GM21717 (cell line): ENCODE data around the gene ZFPL1.
A peak's percentile ranks its signal among the peaks of the same experiment; 100 is the strongest.
"Not testable (repeated sequence)": the region's sequence is repeated elsewhere in the genome, so short reads cannot be mapped to it uniquely, and the experiment has no call there.

Experiments used
- ATAC-seq: cut with Tn5 transposase; IDR thresholded peaks from one replicate; pipeline ENCODE4 v1.9.1; 2021; ENCODE audit warnings: mild to moderate bottlenecking, moderate library complexity; ENCODE audit not compliant: unreplicated experiment

Gene ZFPL1

GRCh38 chr11:65112546-65113360, 28.7 kb downstream of the ZFPL1 start:
- no peak for ATAC-seq

GRCh38 chr11:65113361-65113756, 29.3 kb downstream of the ZFPL1 start:
- no peak for ATAC-seq

- no peak for ATAC-seq
Measured at GRCh38 chr11:65113839-65114238, 29.8 kb downstream of the ZFPL1 start.

GRCh38 chr11:65114538-65115171, 30.6 kb downstream of the ZFPL1 start:
- no peak for ATAC-seq

DNA sequence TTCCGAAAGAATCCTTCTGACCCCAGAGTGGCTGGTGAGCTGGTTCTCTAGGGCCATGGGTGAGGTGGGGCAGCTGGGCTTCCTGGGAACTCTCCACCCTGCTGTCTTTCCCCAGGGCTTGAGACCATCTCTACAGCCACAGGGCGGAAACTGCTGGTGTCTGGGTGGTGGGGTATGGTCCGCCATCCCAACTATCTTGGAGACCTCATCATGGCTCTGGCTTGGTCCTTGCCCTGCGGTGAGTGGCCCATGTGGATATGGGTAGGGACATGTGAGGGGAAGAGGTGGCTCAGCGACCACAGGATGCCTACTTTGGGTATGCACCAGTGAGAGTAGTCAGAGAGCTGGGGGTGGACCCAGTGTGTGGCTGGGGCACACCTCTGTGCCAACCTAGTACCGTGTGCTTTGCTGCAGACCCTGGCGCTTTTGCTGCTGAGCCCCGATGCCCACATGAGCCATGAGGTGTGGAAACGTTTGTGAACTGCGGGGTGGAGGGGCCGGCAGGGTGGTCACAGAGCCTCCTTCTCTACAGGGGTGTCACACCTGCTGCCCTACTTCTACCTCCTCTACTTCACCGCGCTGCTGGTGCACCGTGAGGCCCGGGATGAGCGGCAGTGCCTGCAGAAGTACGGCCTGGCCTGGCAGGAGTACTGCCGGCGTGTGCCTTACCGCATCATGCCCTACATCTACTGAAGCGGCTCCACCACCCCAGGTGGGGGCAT, 31.5 kb downstream of the ZFPL1 start:
- ATAC-seq = no peak

DNA sequence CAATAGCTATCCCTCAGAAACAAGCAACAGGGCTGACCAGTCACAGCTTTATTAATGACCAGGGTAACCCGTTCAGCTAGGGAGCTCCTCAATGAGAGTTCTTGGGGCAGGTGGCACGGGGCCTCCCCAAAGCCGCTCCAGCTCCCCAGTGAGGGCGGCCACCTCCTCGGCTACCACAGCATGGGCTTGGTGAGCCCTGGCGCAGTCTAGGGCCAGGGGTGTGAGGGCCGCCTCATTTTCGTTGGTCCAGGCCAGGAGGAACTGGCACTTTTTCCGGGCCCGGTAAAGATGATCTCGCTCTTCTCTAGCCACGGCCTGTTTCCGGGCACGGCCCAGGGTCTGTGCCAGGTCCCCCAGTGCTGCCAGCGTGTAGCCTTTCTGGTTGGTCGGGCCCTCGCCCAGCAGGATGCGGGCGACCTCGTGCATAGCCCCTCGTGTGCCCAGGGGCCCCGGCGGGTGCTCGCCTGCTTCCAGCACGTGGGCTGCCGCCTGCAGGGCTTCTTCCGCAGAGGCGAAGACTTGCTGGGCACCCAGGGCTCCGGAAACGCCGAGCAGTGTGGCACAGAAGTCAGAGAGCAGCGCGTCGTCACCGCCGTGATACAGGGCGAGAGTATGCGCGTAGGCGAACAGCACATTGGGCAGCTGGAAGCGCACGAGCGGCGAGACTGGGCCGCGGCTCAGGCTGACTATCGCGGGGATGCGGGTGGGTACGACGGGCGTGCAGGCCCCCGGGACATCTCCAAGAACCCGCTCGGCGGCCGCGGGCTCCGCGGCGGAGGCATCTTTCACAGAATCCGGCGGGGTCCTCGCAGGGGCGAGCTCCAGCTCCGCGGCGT, 32.6 kb downstream of the ZFPL1 start:
- no peak for ATAC-seq

GRCh38 chr11:65117206-65118096, 33.4 kb downstream of the ZFPL1 start, which contains the start of gene ZNHIT2:
TSS of gene ZNHIT2 (minus strand) at chr11:65117701. CDS start at chr11:65117653, 48 bp downstream.
- ATAC-seq = peak; percentile 42

GRCh38 chr11:65118097-65118837, 34.2 kb downstream of the ZFPL1 start:
- no peak for ATAC-seq

- not testable (repeated sequence) for ATAC-seq
Measured at GRCh38 chr11:65118891-65119669, 35.1 kb downstream of the ZFPL1 start.

GRCh38 chr11:65119670-65119995, 35.6 kb downstream of the ZFPL1 start:
- no peak for ATAC-seq

GRCh38 chr11:65120831-65121230, 36.8 kb downstream of the ZFPL1 start:
- no peak for ATAC-seq

- ATAC-seq = no peak
Measured at GRCh38 chr11:65121447-65121864, 37.4 kb downstream of the ZFPL1 start.

GRCh38 chr11:65121865-65122696, 38.1 kb downstream of the ZFPL1 start, which contains the start of the genes FAU and MRPL49:
TSS of gene FAU (minus strand) at chr11:65122134. CDS start at chr11:65121813, 321 bp downstream.
TSS of gene MRPL49 (plus strand) at chr11:65122321. CDS start at chr11:65122347, 26 bp downstream.
- peak; percentile 65 for ATAC-seq

DNA sequence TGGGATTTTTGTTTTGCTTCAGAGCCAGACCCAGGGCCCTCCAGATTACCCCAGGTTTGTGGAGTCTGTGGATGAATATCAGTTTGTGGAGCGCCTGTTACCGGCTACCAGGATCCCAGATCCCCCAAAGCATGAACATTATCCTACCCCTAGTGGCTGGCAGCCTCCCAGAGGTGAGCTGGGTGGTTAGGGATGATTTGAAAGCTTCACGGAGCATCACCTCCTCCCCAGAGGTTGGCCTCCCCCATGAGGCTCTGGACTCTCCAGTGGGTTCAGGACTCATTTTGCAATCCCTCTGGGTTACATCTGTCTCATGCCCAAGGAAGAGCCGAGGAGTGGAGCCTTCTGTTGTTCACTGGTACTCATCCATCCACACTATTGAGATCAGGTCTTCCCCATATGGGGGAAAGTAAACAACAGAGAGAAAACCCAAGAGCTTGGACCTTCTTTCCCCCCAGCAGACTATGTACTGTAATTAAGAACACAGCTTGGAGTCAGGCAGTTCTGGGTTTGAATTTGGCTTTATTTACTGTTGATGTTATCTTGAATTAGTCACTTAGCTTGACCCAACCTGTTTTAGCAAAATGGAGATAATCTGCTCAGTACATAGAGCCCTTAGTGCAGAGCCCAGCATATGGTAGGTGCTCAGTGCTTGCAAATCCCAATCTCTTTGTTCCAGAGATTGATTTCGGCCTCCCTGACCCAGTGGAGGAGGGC, 40.6 kb downstream of the ZFPL1 start:
- ATAC-seq = no peak

DNA sequence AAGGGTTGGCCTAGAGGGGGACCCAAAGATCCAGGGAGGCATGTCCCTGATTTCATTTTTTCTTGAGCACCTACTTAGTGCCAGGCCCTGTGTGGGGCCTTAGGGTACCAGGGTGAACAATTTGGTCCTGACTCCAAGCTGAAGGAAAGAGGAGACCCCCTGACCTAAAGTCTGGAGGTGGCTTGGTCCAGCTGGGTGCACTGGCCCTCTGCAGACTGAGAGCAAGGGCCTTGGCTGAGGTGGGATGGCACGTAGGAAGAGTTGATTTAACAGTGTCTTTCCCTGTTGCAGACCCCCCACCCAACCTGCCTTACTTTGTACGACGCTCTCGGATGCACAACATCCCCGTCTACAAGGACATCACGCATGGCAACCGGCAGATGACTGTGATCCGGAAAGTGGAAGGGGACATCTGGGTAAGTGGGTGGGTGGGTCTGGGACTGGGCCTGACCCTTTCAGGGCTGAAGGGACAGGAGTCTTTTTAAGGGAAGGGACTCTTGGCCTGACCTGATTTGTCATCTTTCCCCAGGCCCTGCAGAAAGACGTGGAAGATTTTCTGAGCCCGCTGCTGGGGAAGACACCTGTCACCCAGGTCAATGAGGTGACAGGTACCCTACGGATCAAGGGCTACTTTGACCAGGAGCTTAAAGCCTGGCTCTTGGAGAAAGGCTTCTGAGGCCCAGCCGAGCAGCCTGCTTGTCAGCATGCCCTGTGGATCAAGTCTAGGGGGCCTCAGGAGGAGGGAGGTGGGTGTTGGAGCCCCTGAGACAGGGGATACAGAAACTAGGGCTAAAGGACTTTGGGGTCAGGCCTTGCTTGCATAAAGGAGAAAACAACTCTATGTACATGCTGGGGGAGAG, 41.4 kb downstream of the ZFPL1 start:
- ATAC-seq = no peak
